ENCODE data around the gene GUCA1A. TPM values are rescaled to one million over a fixed set of nuclear protein-coding genes. Genes with fewer than 3 reads are reported as not detected.

GUCA1A gene
- polyA plus RNA-seq, 6 donors from 2014 or later = not detected

- no peak for DNase-seq
- no peak for ATAC-seq (ENCODE audit: low read depth in 2 of 2)
- H3K9me3 Mint-ChIP-seq = no peaks in the 10 kb centered on the region
- no peaks in the 10 kb centered on the region for H3K4me1 Mint-ChIP-seq
- no peaks in the 10 kb centered on the region for H3K36me3 Mint-ChIP-seq
- H3K27me3 Mint-ChIP-seq = no peaks in the 10 kb centered on the region
- peak overlapping the region in 1 of 6 donors; percentile 6 for H3K27ac Mint-ChIP-seq
- no peak overlapping the region for H3K4me3 Mint-ChIP-seq
Measured at GRCh38 chr6:42227173-42227850, 54.1 kb downstream of the GUCA1A start.

- Mint-ChIP-seq H3K9me3 (no peaks in the 10 kb centered on the region), H3K27ac (no peak overlapping the region), H3K4me3 (no peak overlapping the region), H3K4me1 (no peaks in the 10 kb centered on the region), H3K36me3 (no peaks in the 10 kb centered on the region), H3K27me3 (no peaks in the 10 kb centered on the region)
- DNase-seq (no peak), ATAC-seq (ENCODE audit: low read depth in 2 of 2) (no peak)
Measured at GRCh38 chr6:42228305-42228704, 55.1 kb downstream of the GUCA1A start.

Other genes starting within 250 kb of the GUCA1A start
- 100 to 1,000 TPM; 207 to 529 (median 394) TPM for gene CCND3, start 231.6 kb upstream of the GUCA1A start, polyA plus RNA-seq (ENCODE audit: low read depth in 6 of 6)
- 10 to 100 TPM; 10.3 to 25.6 (median 18.6) TPM for gene TAF8, start 122.8 kb upstream of the GUCA1A start, polyA plus RNA-seq (ENCODE audit: low read depth in 6 of 6)
- gene C6orf132, start 30.7 kb upstream of the GUCA1A start, polyA plus RNA-seq (ENCODE audit: low read depth in 6 of 6) = not detected
- gene GUCA1B, start 21.6 kb downstream of the GUCA1A start, polyA plus RNA-seq (ENCODE audit: low read depth in 6 of 6) = under 1 TPM in 1 of 6 donors, not detected in 5; 0.25 TPM
- 10 to 100 TPM; 39.3 to 53.1 (median 50.2) TPM for gene MRPS10, start 44.5 kb downstream of the GUCA1A start, polyA plus RNA-seq (ENCODE audit: low read depth in 6 of 6)

Measured in naive B cell (primary cell).